HepG2 (cell line): ENCODE results near the gene ZNF606. TPM values are rescaled to one million over a fixed set of nuclear protein-coding genes. Genes with fewer than 3 reads are reported as not detected.

ENCODE experiments used
- BHLHE40 ChIP-seq: IDR thresholded peaks from 2 replicates; pipeline ENCODE4 v1.6.1; 2011; ENCODE audit warnings: low read length, improper control_type of control experiment
- FOXA3 ChIP-seq: IDR thresholded peaks from 2 replicates; pipeline ENCODE4 v1.6.1; 2016; ENCODE audit warnings: missing genetic modification reagents, missing compliant biosample characterization
- FOXO4 ChIP-seq: sonication (generic); formaldehyde crosslinking; conservative IDR thresholded peaks from 2 replicates; pipeline ENCODE4 v1.8.1; 2023; ENCODE audit warnings: missing genetic modification reagents
- HOXA5 ChIP-seq: sonication (generic); formaldehyde crosslinking; IDR thresholded peaks from 2 replicates; pipeline ENCODE4 v1.4.0; 2020; ENCODE audit warnings: missing genetic modification reagents
- JDP2 ChIP-seq: sonication (generic); formaldehyde crosslinking; IDR thresholded peaks from 2 replicates; pipeline ENCODE4 v1.8.1; 2022; ENCODE audit warnings: missing genetic modification reagents, borderline replicate concordance
- KAT8 ChIP-seq: IDR thresholded peaks from 2 replicates; pipeline ENCODE4 v1.6.1; 2016; ENCODE audit warnings: missing genetic modification reagents, missing compliant biosample characterization
- MBD4 ChIP-seq: IDR thresholded peaks from 2 replicates; pipeline ENCODE4 v1.6.1; 2012; ENCODE audit warnings: low read length, inconsistent platforms, borderline replicate concordance
- RCOR2 ChIP-seq: IDR thresholded peaks from 2 replicates; pipeline ENCODE4 v1.6.1; 2016; ENCODE audit warnings: missing biosample characterization, missing genetic modification reagents
- RFXAP ChIP-seq: sonication (generic); formaldehyde crosslinking; IDR thresholded peaks from 2 replicates; pipeline ENCODE4 v1.4.0; 2020; ENCODE audit warnings: missing genetic modification reagents, borderline replicate concordance
- SIN3A ChIP-seq: IDR thresholded peaks from 2 replicates; pipeline ENCODE4 v1.6.1; 2011; ENCODE audit warnings: low read depth, mild to moderate bottlenecking, control low read depth, low read length, borderline replicate concordance
- SNAI1 ChIP-seq: sonication (generic); formaldehyde crosslinking; IDR thresholded peaks from 2 replicates; pipeline ENCODE4 v1.5.0; 2020; ENCODE audit warnings: mild to moderate bottlenecking, missing genetic modification reagents, borderline replicate concordance
- SP4 ChIP-seq: sonication (generic); formaldehyde crosslinking; IDR thresholded peaks from 2 replicates; pipeline ENCODE4 v1.8.1; 2023; ENCODE audit warnings: mild to moderate bottlenecking, missing genetic modification reagents
- STAG1 ChIP-seq: sonication (generic); formaldehyde crosslinking; IDR thresholded peaks from 2 replicates; pipeline ENCODE4 v1.4.0; 2020; ENCODE audit warnings: missing genetic modification reagents
- STAT5B ChIP-seq: sonication (generic); formaldehyde crosslinking; IDR thresholded peaks from 2 replicates; pipeline ENCODE4 v1.4.0; 2020; ENCODE audit warnings: missing genetic modification reagents
- TAF1 ChIP-seq: sonication (generic); formaldehyde crosslinking; IDR thresholded peaks from 2 replicates; pipeline ENCODE4 v1.4.0; 2020; ENCODE audit warnings: missing genetic modification reagents
- THAP7 ChIP-seq: sonication (generic); formaldehyde crosslinking; IDR thresholded peaks from 2 replicates; pipeline ENCODE4 v1.8.1; 2023; ENCODE audit warnings: mild to moderate bottlenecking, missing genetic modification reagents
- ZBTB21 ChIP-seq: sonication (generic); formaldehyde crosslinking; IDR thresholded peaks from 2 replicates; pipeline ENCODE4 v1.4.0; 2020; ENCODE audit warnings: missing genetic modification reagents
- ZFP91 ChIP-seq: sonication (generic); formaldehyde crosslinking; IDR thresholded peaks from 2 replicates; pipeline ENCODE4 v1.9.0; 2022; ENCODE audit warnings: missing genetic modification reagents, mild to moderate bottlenecking, borderline replicate concordance
- ZMYM2 ChIP-seq: sonication (generic); formaldehyde crosslinking; IDR thresholded peaks from 2 replicates; pipeline ENCODE4 v1.8.0; 2022; ENCODE audit warnings: mild to moderate bottlenecking, missing genetic modification reagents
- ZNF256 ChIP-seq: sonication (generic); formaldehyde crosslinking; conservative IDR thresholded peaks from 2 replicates; pipeline ENCODE4 v1.4.0; 2020; ENCODE audit warnings: missing genetic modification reagents
- ZNF292 ChIP-seq: sonication (generic); formaldehyde crosslinking; IDR thresholded peaks from 2 replicates; pipeline ENCODE4 v1.8.1; 2022; ENCODE audit warnings: mild to moderate bottlenecking, low read depth, missing genetic modification reagents, borderline replicate concordance
- ZNF350 ChIP-seq: sonication (generic); formaldehyde crosslinking; IDR thresholded peaks from 2 replicates; pipeline ENCODE4 v1.4.0; 2020; ENCODE audit warnings: mild to moderate bottlenecking, low read depth, missing genetic modification reagents, borderline replicate concordance
- ZNF414 ChIP-seq: sonication (generic); formaldehyde crosslinking; IDR thresholded peaks from 2 replicates; pipeline ENCODE4 v1.5.0; 2020; ENCODE audit warnings: missing genetic modification reagents
- ZNF580 ChIP-seq: IDR thresholded peaks from 2 replicates; pipeline ENCODE4 v1.6.1; 2016; ENCODE audit warnings: low read depth, borderline replicate concordance
- ZNF775 ChIP-seq: sonication (generic); formaldehyde crosslinking; IDR thresholded peaks from 2 replicates; pipeline ENCODE4 v1.4.0; 2020; ENCODE audit warnings: missing genetic modification reagents, mild to moderate bottlenecking, moderate library complexity, borderline replicate concordance
- ZNF883 ChIP-seq: sonication (generic); formaldehyde crosslinking; IDR thresholded peaks from 2 replicates; pipeline ENCODE4 v1.5.1; 2020; ENCODE audit warnings: mild to moderate bottlenecking, missing genetic modification reagents; ENCODE audit errors: not compliant biosample characterization
- polyA plus RNA-seq, 8 experiments: library from polyadenylated mRNA; depleted of rRNA in 3 of 8; stranded (reverse) in 7 of 8; unstranded in 1 of 8; fragments of >200 nt; fragmentation: Illumina TruSeq in 4 of 8; extraction: Trizol in 4 of 8; gene quantifications; 2 replicates each; pipeline versions ENCODE4 v1.2.1 to v1.2.3, GENCODE V29; 2011 to 2016; ENCODE audit warnings: low read depth in 4 of 8, missing spikeins in 1 of 8, mixed read lengths in 1 of 8; ENCODE audit not compliant: insufficient read depth in 1 of 8
- total RNA-seq, 5 experiments: library from RNA; depleted of rRNA; stranded (reverse); fragments of >200 nt; fragmentation: Illumina TruSeq; extraction: Trizol; gene quantifications; 2 replicates each; pipeline ENCODE4 v1.2.3, GENCODE V29; 2016; ENCODE audit warnings: low read depth in 1 of 5

Gene ZNF606
- total and polyA plus RNA-seq, 2 of the 13 experiments (the other 11 are each of a cell fraction or from before 2014, with no cell fraction given): 4.2 to 14.8 TPM

- TF ChIP-seq ZMYM2 (CRISPR knock-in tag): peak; percentile 59; the same call in 1 of the 2 replicates
- peak; percentile 63 for TF ChIP-seq BHLHE40
- peak; percentile 46 for TF ChIP-seq TAF1 (CRISPR knock-in tag)
- TF ChIP-seq SP4 (CRISPR knock-in tag): 0 out of 2 replicates have a peak, but pooled peaks have one; percentile 79
- TF ChIP-seq KAT8 (CRISPR knock-in tag): peak; percentile 96
- 0 out of 2 replicates have a peak, but pooled peaks have one; percentile 17 for TF ChIP-seq ZNF256 (CRISPR knock-in tag)
- TF ChIP-seq RCOR2 (CRISPR knock-in tag): 0 out of 2 replicates have a peak, but pooled peaks have one; percentile 17
- peak; percentile 78; the same call in 1 of the 2 replicates for TF ChIP-seq HOXA5 (CRISPR knock-in tag)
- TF ChIP-seq SIN3A: peak; percentile 89; the same call in 1 of the 2 replicates
- no peak for TF ChIP-seq ZBTB21 (CRISPR knock-in tag)
- TF ChIP-seq STAG1 (CRISPR knock-in tag): peak; percentile 50
- TF ChIP-seq RFXAP: 0 out of 2 replicates have a peak, but pooled peaks have one; percentile 28
- no peak for TF ChIP-seq FOXO4 (CRISPR knock-in tag)
- TF ChIP-seq ZNF350 (CRISPR knock-in tag): peak; percentile 75; the same call in 1 of the 2 replicates
- peak; percentile 86 for TF ChIP-seq THAP7 (CRISPR knock-in tag)
- no peak for TF ChIP-seq ZNF292 (CRISPR knock-in tag)
- no peak for TF ChIP-seq JDP2
- TF ChIP-seq ZNF414 (CRISPR knock-in tag): peak; percentile 68; the same call in 1 of the 2 replicates
- TF ChIP-seq SNAI1 (CRISPR knock-in tag): no peak
- TF ChIP-seq ZFP91 (CRISPR knock-in tag): peak; percentile 100
- no peak for TF ChIP-seq STAT5B
- no peak for TF ChIP-seq ZNF775 (CRISPR knock-in tag)
- peak; percentile 62 for TF ChIP-seq FOXA3 (CRISPR knock-in tag)
- TF ChIP-seq MBD4: no peak
- TF ChIP-seq ZNF883: no peak
- peak; percentile 70; the same call in 1 of the 2 replicates for TF ChIP-seq ZNF580 (CRISPR knock-in tag)
These were observed 55.0 kb downstream of the ZNF606 start, which contains the start of gene ZNF256 (continued) for GRCh38 chr19:57947419-57948134.
